Right cardiac atrium (tissue), 5 donors: ENCODE measurements around the gene SCOC. TPM values are rescaled to one million over a fixed set of nuclear protein-coding genes. Genes with fewer than 3 reads are reported as not detected.
"Not testable (repeated sequence)": the region's sequence is repeated elsewhere in the genome, so short reads cannot be mapped to it uniquely, and the experiment has no call there.

Source experiments
- ATAC-seq, 2 donors: fragments of 200-7000 bp; cut with Tn5 transposase; one replicate each; pipeline versions ENCODE4 v1.8.0 to v1.9.1; 2020; ENCODE audit warnings: moderate library complexity in 2 of 2, mild to moderate bottlenecking in 1 of 2
- DNase-seq, 3 donors: peaks; one replicate each; pipeline ENCODE4 v3.0.0-alpha.2; 2020
- H3K27ac ChIP-seq: one replicate; pipeline ENCODE4 v1.5.1; 2013; ENCODE audit warnings: mild to moderate bottlenecking, low read length, control low read depth, moderate library complexity
- H3K27me3 ChIP-seq: one replicate; pipeline ENCODE4 v1.6.1; 2013; ENCODE audit not compliant: control insufficient read depth, insufficient read depth
- H3K4me1 ChIP-seq: one replicate; pipeline ENCODE4 v1.6.1; 2013; ENCODE audit warnings: low read length; ENCODE audit not compliant: control insufficient read depth, insufficient read depth
- H3K4me3 ChIP-seq: one replicate; pipeline ENCODE4 v1.5.1; 2013; ENCODE audit warnings: low read length, control low read depth
- H3K9me3 ChIP-seq: one replicate; pipeline ENCODE4 v1.6.1; 2013; ENCODE audit warnings: low read length; ENCODE audit not compliant: control insufficient read depth
- WGBS: extraction: QIAGEN DNeasy Blood & Tissue Kit; methylation state at CpG from one replicate; pipeline ENCODE4 v1.1.7; 2013; 5-methylcytosine and 5-hydroxymethylcytosine counted together
- intact Hi-C, 4 donors: fragments of 100-400 bp; cut with DNase I; formaldehyde crosslinking; loops; one replicate each; pipeline versions ENCODE4 v1.11.0 to v1.14.0; 2022 to 2023
- polyA plus RNA-seq: library from polyadenylated mRNA; stranded (reverse); fragments of 200-250 nt; gene quantifications from one replicate; pipeline ENCODE4 v1.2.3, GENCODE V29; 2013
- total RNA-seq, 4 donors: library from RNA; stranded (reverse); fragmentation: NEBNext Ultra II Directional; extraction: Animal tissue kit (Norgen Biotek cat#: 25700); gene quantifications; one replicate each; pipeline ENCODE4 v1.2.1, GENCODE V29; 2021
- donor health status: healthy with polysubstance abuse.
- donor health status: DM: no; HTN: yes; CAD: no.
- donor health status: DM: no; HTN: no; CAD: no.
- donor health status: DM: no; HTN: yes; CAD: no; lungs with severe emphysema.
- donor health status: DM: yes; HTN: yes; CAD: no.

Gene SCOC
- total and polyA plus RNA-seq, 5 donors: 82.3 to 108 (median 90.1) TPM

DNA sequence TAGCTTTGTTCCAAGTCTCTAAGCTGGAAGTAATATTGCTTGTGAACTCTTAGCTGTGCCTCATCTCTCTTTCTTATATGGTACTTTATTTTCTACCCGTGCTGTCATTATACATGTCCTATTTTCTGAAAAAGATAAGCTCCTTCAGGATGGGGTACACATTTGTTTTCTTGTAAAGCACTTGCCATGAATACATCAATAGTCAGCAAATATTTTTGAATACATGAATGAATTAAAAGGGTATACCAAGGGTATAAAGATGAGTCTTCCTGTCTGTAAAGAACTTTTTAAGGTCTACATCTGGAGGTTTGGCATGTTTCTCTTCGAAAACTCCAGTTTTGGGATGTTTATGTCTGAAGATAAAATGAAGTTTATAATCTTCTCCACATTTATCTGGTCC lies 26.7 kb downstream of the SCOC start:
- Histone ChIP-seq H3K27me3 (no peaks in the 10 kb centered on the region), H3K4me1 (no peaks in the 10 kb centered on the region), H3K9me3 (no peaks in the 10 kb centered on the region), H3K27ac (no peak overlapping the region), H3K4me3 (no peak overlapping the region)
- ATAC-seq: no peak
- intact Hi-C loops: no loop called here
- DNase-seq: no peak
- WGBS: 59% methylated on average over 2 of the region's 2 CpGs

DNA sequence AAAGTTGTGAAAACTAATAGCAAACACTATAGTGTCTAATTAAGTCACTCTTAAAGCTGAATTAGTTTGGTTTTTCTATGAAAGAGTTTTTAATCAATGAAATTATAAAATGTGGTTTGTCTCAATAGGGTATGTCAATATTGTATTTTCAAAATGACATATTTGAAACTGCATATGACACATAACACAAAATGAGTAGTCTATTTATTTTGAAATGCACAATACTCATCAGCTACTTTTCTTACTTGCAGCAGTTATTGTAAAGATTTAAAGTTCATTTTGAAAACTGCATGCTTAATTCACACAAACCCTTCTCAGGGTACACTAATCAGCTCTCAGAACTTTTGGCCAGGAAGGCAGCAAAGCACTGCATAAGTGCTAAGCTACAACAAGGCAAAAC lies 32.8 kb downstream of the SCOC start:
- no peaks in the 10 kb centered on the region for H3K4me1 ChIP-seq
- no peak overlapping the region for H3K4me3 ChIP-seq
- no peak for DNase-seq
- H3K27ac ChIP-seq: no peak overlapping the region
- no peak for ATAC-seq
- intact Hi-C loops: no loop called here
- no peaks in the 10 kb centered on the region for H3K27me3 ChIP-seq
- H3K9me3 ChIP-seq: no peaks in the 10 kb centered on the region

- WGBS: 88% methylated on average over 1 of the region's 1 CpG
- DNase-seq (no peak), ATAC-seq (no peak)
- no peaks in the 10 kb centered on the region for H3K9me3 ChIP-seq
- no peaks in the 10 kb centered on the region for H3K27me3 ChIP-seq
- no peak overlapping the region for H3K4me3 ChIP-seq
- H3K27ac ChIP-seq: no peak overlapping the region
- intact Hi-C loops: no loop called here
- no peaks in the 10 kb centered on the region for H3K4me1 ChIP-seq
Observed at GRCh38 chr4:140408974-140409373, 35.5 kb downstream of the SCOC start.

DNA sequence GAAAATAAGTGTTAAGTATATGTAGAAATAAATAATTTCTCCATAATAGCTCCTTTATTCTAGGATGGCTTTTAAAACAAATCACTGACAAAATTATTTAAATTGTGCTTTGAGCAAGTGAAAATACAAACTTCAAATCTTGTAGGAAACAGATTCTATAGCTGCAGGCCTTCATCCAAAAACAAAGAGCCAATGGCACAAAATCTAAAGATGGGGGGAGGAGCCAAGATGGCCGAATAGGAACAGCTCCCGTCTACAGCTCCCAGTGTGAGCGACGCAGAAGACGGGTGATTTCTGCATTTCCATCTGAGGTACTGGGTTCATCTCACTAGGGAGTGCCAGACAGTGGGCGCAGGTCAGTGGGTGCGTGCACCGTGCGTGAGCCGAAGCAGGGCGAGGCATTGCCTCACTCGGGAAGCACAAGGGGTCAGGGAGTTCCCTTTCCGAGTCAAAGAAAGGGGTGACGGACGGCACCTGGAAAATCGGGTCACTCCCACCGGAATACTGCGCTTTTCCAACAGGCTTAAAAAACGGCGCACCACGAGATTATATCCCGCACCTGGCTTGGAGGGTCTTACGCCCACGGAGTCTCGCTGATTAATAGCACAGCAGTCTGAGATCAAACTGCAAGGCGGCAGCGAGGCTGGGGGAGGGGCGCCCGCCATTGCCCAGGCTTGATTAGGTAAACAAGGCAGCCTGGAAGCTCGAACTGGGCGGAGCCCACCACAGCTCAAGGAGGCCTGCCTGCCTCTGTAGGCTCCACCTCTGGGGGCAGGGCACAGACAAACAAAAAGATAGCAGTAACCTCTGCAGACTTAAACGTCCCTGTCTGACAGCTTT lies 39.9 kb downstream of the SCOC start:
- DNase-seq, ATAC-seq, H3K27ac ChIP-seq, H3K4me3 ChIP-seq, H3K4me1 ChIP-seq, H3K9me3 ChIP-seq, H3K27me3 ChIP-seq, intact Hi-C loops: not testable (repeated sequence)
- 88% methylated on average over 32 of the region's 32 CpGs for WGBS

DNA sequence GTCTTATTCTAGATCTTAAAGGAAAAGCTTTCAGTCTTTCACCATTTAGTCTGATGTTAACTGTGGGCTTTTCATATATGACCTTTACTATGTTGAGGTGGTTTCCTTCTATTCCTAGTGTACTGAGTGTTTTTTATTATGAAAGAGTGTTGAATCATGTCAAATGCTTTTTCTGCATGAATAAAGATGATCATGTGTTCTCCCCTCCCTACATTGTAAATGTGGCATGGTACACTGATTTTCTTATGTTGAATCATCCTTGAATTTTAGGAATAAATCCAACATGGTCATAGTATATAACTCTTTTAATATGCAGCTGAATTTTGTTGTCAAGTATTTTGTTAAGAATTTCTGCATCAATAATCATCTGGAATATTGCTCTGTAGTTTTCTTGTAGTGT lies 49.7 kb downstream of the SCOC start:
- no peak for ATAC-seq
- H3K9me3 ChIP-seq: no peaks in the 10 kb centered on the region
- H3K4me3 ChIP-seq: no peak overlapping the region
- no peaks in the 10 kb centered on the region for H3K4me1 ChIP-seq
- no peaks in the 10 kb centered on the region for H3K27me3 ChIP-seq
- no peak for DNase-seq
- no peak overlapping the region for H3K27ac ChIP-seq
- intact Hi-C loops: no loop called here

GRCh38 chr4:140426610-140427105 lies 53.2 kb downstream of the SCOC start:
- H3K9me3 ChIP-seq: no peaks in the 10 kb centered on the region
- 6% methylated on average over 23 of the region's 23 CpGs for WGBS
- no peaks in the 10 kb centered on the region for H3K27me3 ChIP-seq
- peak overlapping the region; percentile 46 for H3K4me3 ChIP-seq
- H3K27ac ChIP-seq: peak overlapping the region; percentile 84
- intact Hi-C loops: no loop called here
- no peaks in the 10 kb centered on the region for H3K4me1 ChIP-seq
- DNase-seq: peak; percentile 24 to 72 (median 64)
- ATAC-seq: peak; percentile 77 to 81

- peak; percentile 96 for ATAC-seq
- H3K4me1 ChIP-seq: no peaks in the 10 kb centered on the region
- H3K27me3 ChIP-seq: no peaks in the 10 kb centered on the region
- intact Hi-C loops: no loop called here
- 1% methylated on average over 73 of the region's 73 CpGs for WGBS
- H3K4me3 ChIP-seq: peak within 1 kb of the TSS; percentile 46
- H3K9me3 ChIP-seq: no peaks in the 10 kb centered on the region
- peak; percentile 76 to 91 (median 89) for DNase-seq
- peak within 1 kb of the TSS; percentile 84 for H3K27ac ChIP-seq
Observed at GRCh38 chr4:140427106-140427918, 53.9 kb downstream of the SCOC start, which contains the start of gene CLGN. Gene CLGN (minus strand): TSS chr4:140427648. CDS start chr4:140413078, 14,570 bp downstream.

- Histone ChIP-seq H3K27ac (no peak overlapping the region), H3K27me3 (no peaks in the 10 kb centered on the region), H3K9me3 (no peaks in the 10 kb centered on the region), H3K4me1 (no peaks in the 10 kb centered on the region), H3K4me3 (peak overlapping the region; percentile 46)
- ATAC-seq (no peak), DNase-seq (no peak)
- WGBS: 62% methylated on average over 7 of the region's 7 CpGs
- intact Hi-C loops: no loop called here
Observed at GRCh38 chr4:140427919-140428471, 54.5 kb downstream of the SCOC start.

Other genes with a start within 250 kb of the SCOC start
- 1 to 10 TPM; 2.6 to 4.2 (median 3.3) TPM for gene MAML3, start 219.5 kb upstream of the SCOC start, total RNA-seq
- 1.6 TPM for gene MAML3, start 219.5 kb upstream of the SCOC start, polyA plus RNA-seq
- 100 to 1,000 TPM in 1 of 4 donors, 10 to 100 TPM in 3; 76.2 to 106 (median 85.4) TPM for gene CLGN, start 54.0 kb downstream of the SCOC start, total RNA-seq
- 86.5 TPM for gene CLGN, start 54.0 kb downstream of the SCOC start, polyA plus RNA-seq
- gene MGAT4D, start 124.6 kb downstream of the SCOC start, total RNA-seq: not detected
- not detected for gene MGAT4D, start 124.6 kb downstream of the SCOC start, polyA plus RNA-seq
- 10 to 100 TPM; 18.1 to 24.4 (median 22.3) TPM for gene ELMOD2, start 150.5 kb downstream of the SCOC start, total RNA-seq
- gene ELMOD2, start 150.5 kb downstream of the SCOC start, polyA plus RNA-seq: 9.2 TPM
- gene UCP1, start 195.3 kb downstream of the SCOC start, total RNA-seq: 1 to 10 TPM in 1 of 4 donors, under 1 TPM in 1, not detected in 2; 0.14 to 2.5 TPM
- gene UCP1, start 195.3 kb downstream of the SCOC start, polyA plus RNA-seq: 2.2 TPM